Endothelial cell of umbilical vein (primary cell): ENCODE data around the gene OR52N4. TPM values are rescaled to one million over a fixed set of nuclear protein-coding genes. Genes with fewer than 3 reads are reported as not detected.

Source experiments
- BruUV-seq: library from RNA; stranded (reverse); fragments of 400-500 nt; replicated peaks from 2 replicates; lab custom pipeline; 2021; lab: Mats Ljungman, UMichigan
- CTCF ChIA-PET: fragments of 300-600, 350-600 bp; sonication (Branson Sonifier 250); formaldehyde crosslinking; loops from one replicate; lab custom pipeline; 2021; ENCODE audit warnings: antibody characterized with exemption, inconsistent platforms; lab: Charles Lee
- POLR2A ChIA-PET: fragments of 300-600, 350-600 bp; sonication (Branson Sonifier 250); formaldehyde crosslinking; loops from one replicate; lab custom pipeline; 2021; ENCODE audit warnings: antibody characterized with exemption, inconsistent platforms; lab: Charles Lee
- DNase-seq: peaks from one replicate; pipeline ENCODE4 v3.0.0-alpha.2; 2011; ENCODE audit warnings: low read depth, low spot score
- FAIRE-seq: peaks from 2 replicates; lab custom pipeline; 2011; peaks lifted over from hg19 to GRCh38; lab: Jason Lieb, UNC
- H2AFZ ChIP-seq: 2 replicates; pipeline ENCODE4 v1.6.0; 2012; ENCODE audit warnings: low read depth, low read length, control low read depth, inconsistent platforms
- H3K27ac ChIP-seq: 2 replicates; pipeline ENCODE4 v1.5.1; 2011; ENCODE audit warnings: low read depth, mild to moderate bottlenecking, control low read depth, low read length, moderate library complexity; ENCODE audit not compliant: insufficient read depth
- H3K27me3 ChIP-seq, 2 experiments: 2 replicates each; pipeline versions ENCODE4 v1.6.0 to v1.6.1; 2011; ENCODE audit warnings: low read length in 2 of 2, mixed read lengths in 1 of 2; ENCODE audit not compliant: control insufficient read depth in 2 of 2, insufficient read depth in 2 of 2
- H3K36me3 ChIP-seq, 2 experiments: 2 replicates in 1 of 2; 3 replicates in 1 of 2; pipeline ENCODE4 v1.5.1; 2011; ENCODE audit warnings: low read length in 2 of 2, mild to moderate bottlenecking in 1 of 2, moderate library complexity in 1 of 2; ENCODE audit not compliant: control insufficient read depth in 2 of 2, insufficient read depth in 2 of 2; ENCODE audit errors: extremely low read depth in 1 of 2
- H3K4me1 ChIP-seq: 3 replicates; pipeline ENCODE4 v1.5.1; 2011; ENCODE audit warnings: mild to moderate bottlenecking, low read length; ENCODE audit not compliant: control insufficient read depth, insufficient read depth; ENCODE audit errors: extremely low read depth
- H3K4me2 ChIP-seq: 2 replicates; pipeline ENCODE4 v1.6.1; 2011; ENCODE audit warnings: low read length, control low read depth, mixed read lengths; ENCODE audit not compliant: insufficient read depth
- H3K4me3 ChIP-seq, 3 experiments: fragments of 200-600 bp in 1 of 3; sonication (generic), shearing (Covaris generic) in 1 of 3; replicated peaks in 1 of 3; 2 replicates each; pipeline ENCODE4 v1.5.1; 2011 to 2016; ENCODE audit warnings: control low read depth in 3 of 3, low read length in 3 of 3, mild to moderate bottlenecking in 2 of 3, inconsistent platforms in 1 of 3, low read depth in 1 of 3, moderate library complexity in 1 of 3; ENCODE audit not compliant: insufficient read depth in 1 of 3
- H3K79me2 ChIP-seq: 2 replicates; pipeline ENCODE4 v1.6.0; 2012; ENCODE audit warnings: low read length, inconsistent platforms; ENCODE audit not compliant: control insufficient read depth, insufficient read depth
- H3K9ac ChIP-seq: replicated peaks from 2 replicates; pipeline ENCODE3; 2011; ENCODE audit warnings: low read length, control low read depth; ENCODE audit not compliant: insufficient read depth; ENCODE audit errors: extremely low read depth
- H3K9me1 ChIP-seq: replicated peaks from 3 replicates; pipeline ENCODE4 v1.6.0; 2011; ENCODE audit warnings: mild to moderate bottlenecking, low read length; ENCODE audit not compliant: control insufficient read depth, insufficient read depth; ENCODE audit errors: extremely low read depth
- H3K9me3 ChIP-seq: replicated peaks from 2 replicates; pipeline ENCODE4 v1.5.1; 2012; ENCODE audit warnings: low read length, inconsistent platforms; ENCODE audit not compliant: control insufficient read depth, insufficient read depth
- H4K20me1 ChIP-seq: replicated peaks from 2 replicates; pipeline ENCODE3; 2011; ENCODE audit warnings: mild to moderate bottlenecking, low read length; ENCODE audit not compliant: control insufficient read depth, insufficient read depth; ENCODE audit errors: extremely low read depth
- CTCF ChIP-seq, 2 donors: IDR thresholded peaks; 1 replicate in 1 of 2; 2 replicates in 1 of 2; pipeline ENCODE4 v1.5.1; 2011; ENCODE audit warnings: low read length in 2 of 2, mild to moderate bottlenecking in 2 of 2, moderate library complexity in 2 of 2, control low read depth in 1 of 2, inconsistent platforms in 1 of 2, low read depth in 1 of 2; ENCODE audit not compliant: insufficient read depth in 1 of 2; ENCODE audit errors: extremely low read depth in 1 of 2
- EZH2 ChIP-seq: IDR thresholded peaks from 2 replicates; pipeline ENCODE4 v1.6.1; 2012; ENCODE audit warnings: borderline replicate concordance, low read depth, mild to moderate bottlenecking, moderate library complexity, low read length, inconsistent platforms; ENCODE audit not compliant: severe bottlenecking
- GATA2 ChIP-seq: IDR thresholded peaks from 2 replicates; pipeline ENCODE4 v1.7.0; 2011; ENCODE audit warnings: low read depth, mild to moderate bottlenecking, moderate library complexity, mixed read lengths, low read length; ENCODE audit not compliant: insufficient read length, insufficient read depth
- JUN ChIP-seq: IDR thresholded peaks from 2 replicates; pipeline ENCODE4 v1.6.1; 2011; ENCODE audit warnings: borderline replicate concordance, low read depth; ENCODE audit not compliant: insufficient read length, insufficient read depth
- POLR2A ChIP-seq: IDR thresholded peaks from 2 replicates; pipeline ENCODE4 v1.6.1; 2012; ENCODE audit warnings: low read depth, mild to moderate bottlenecking, control low read depth, low read length
- POLR2AphosphoS5 ChIP-seq: IDR thresholded peaks from 2 replicates; pipeline ENCODE4 v1.6.1; 2012; ENCODE audit warnings: low read depth, mild to moderate bottlenecking, control low read depth, low read length, moderate library complexity; ENCODE audit not compliant: insufficient read depth
- dilution Hi-C: fragments of 300-500 bp; cut with MboI; formaldehyde crosslinking; loops from one replicate; pipeline ENCODE4 v1.15.0; 2019; ENCODE audit warnings: low sequenced_read_pairs; ENCODE audit not compliant: extremely low pct_ligation_motif_present
- intact Hi-C: fragments of 100-400 bp; cut with micrococcal nuclease; formaldehyde crosslinking; loops from one replicate; pipeline ENCODE4 v1.10.0; 2022
- polyA plus RNA-seq, 4 experiments: library from polyadenylated mRNA; depleted of rRNA in 3 of 4; stranded (reverse) in 3 of 4; unstranded in 1 of 4; fragments of >200 nt; gene quantifications; 2 replicates each; pipeline versions ENCODE4 v1.2.1 to v1.2.3, GENCODE V29; 2011 to 2012; ENCODE audit warnings: missing spikeins in 1 of 4
- total RNA-seq: library from RNA; stranded (reverse); gene quantifications from 2 replicates; pipeline ENCODE4 v1.2.3, GENCODE V29; 2021
- TF ChIP-seq, protein P1 (sequence below): IDR thresholded peaks from 2 replicates; pipeline ENCODE4 v1.6.1; 2011; ENCODE audit not compliant: insufficient read depth, insufficient read length

OR52N4 gene
- total and polyA plus RNA-seq, 2 donors (not counting 3 experiments of a cell fraction or from before 2014, with no cell fraction given) = 0.10 TPM; not detected in 1

DNA sequence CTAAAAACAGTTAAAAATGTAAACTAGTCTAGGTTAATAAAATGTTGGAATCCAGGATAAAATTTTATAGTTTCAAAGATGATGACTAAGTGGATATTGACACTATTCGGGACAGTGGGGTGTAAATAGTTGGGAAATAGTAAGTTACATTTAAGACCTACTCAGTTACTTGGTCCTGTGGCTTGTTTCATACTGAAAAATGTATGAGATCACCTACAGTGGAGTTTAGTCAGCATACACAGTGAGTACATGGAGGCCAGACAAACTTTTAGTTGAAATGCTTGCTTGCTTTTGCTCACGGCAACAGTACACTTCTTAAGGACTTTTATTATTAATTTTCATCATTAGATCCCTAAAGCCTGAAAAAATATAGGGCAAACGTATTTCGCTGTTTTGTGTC is 48.4 kb upstream of the OR52N4 start:
- TF ChIP-seq GATA2 = no peak
- no peak for TF ChIP-seq POLR2AphosphoS5
- TF ChIP-seq CTCF (IDR thresholded peaks at IDR 0.05; ENCODE audit: extremely low read depth in 1 of 2, insufficient read depth in 1 of 2, low read depth in 1 of 2, low read length in 2 of 2) = no peak
- intact Hi-C loops = no loop called here
- Histone ChIP-seq H3K9me3 (no peaks in the 10 kb centered on the region), H3K9ac (no peak overlapping the region), H4K20me1 (no peaks in the 10 kb centered on the region), H3K36me3 (peaks cover 0 to 8% of the 10 kb centered on the region in 2 experiments), H3K27me3 (no peaks in the 10 kb centered on the region), H3K4me2 (no peak overlapping the region), H3K79me2 (no peaks in the 10 kb centered on the region), H3K4me1 (no peaks in the 10 kb centered on the region), H2AFZ (no peak overlapping the region), H3K4me3 (no peak overlapping the region), H3K27ac (no peak overlapping the region), H3K9me1 (no peaks in the 10 kb centered on the region)
- FAIRE-seq (no peak), DNase-seq (no peak)
- no TSS peak for BruUV-seq
- POLR2A ChIA-PET = no interaction called here
- dilution Hi-C loops = no loop called here
- CTCF ChIA-PET = interaction anchor here (1.5 kb wide), 1 partner anchor 20 kb away, joined by 3 read pairs; no protein-coding TSS in a partner anchor

DNA sequence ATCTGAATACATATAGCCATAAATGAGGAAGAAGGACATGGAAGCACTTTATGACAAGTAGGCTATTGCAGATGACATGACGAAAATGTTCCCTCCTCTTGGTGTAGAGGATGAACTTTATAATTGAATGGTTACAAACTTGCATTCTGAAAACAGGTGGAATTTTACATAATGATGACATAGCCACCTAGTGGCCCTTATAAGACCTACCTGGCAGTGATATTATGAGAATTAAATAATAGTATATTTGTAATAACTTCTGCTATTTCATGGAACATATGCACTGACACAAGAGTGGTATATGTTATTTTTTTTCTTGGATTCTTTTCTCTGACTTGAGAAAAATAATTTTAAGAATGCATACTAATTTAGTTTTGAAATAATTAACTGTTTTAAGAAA is 41.5 kb upstream of the OR52N4 start:
- H3K9ac ChIP-seq = no peak overlapping the region
- no peak overlapping the region for H2AFZ ChIP-seq
- CTCF ChIA-PET = interaction anchor here (1.0 to 3.3 kb wide), 5 partner anchors 9 to 236 kb away, joined by 3 to 12 read pairs (median 8); partner anchors contain the start of gene TRIM5
- no peaks in the 10 kb centered on the region for H3K27me3 ChIP-seq
- H3K79me2 ChIP-seq = no peaks in the 10 kb centered on the region
- H3K9me3 ChIP-seq = no peaks in the 10 kb centered on the region
- no peaks in the 10 kb centered on the region for H4K20me1 ChIP-seq
- dilution Hi-C loops = no loop called here
- no peak for TF ChIP-seq JUN
- TF ChIP-seq, protein P1, sequence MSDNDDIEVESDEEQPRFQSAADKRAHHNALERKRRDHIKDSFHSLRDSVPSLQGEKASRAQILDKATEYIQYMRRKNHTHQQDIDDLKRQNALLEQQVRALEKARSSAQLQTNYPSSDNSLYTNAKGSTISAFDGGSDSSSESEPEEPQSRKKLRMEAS = no peak
- TF ChIP-seq EZH2 = no peak
- peak; percentile 23 to 27 for TF ChIP-seq CTCF (IDR thresholded peaks at IDR 0.05; ENCODE audit: extremely low read depth in 1 of 2, insufficient read depth in 1 of 2, low read depth in 1 of 2, low read length in 2 of 2)
- no peak for TF ChIP-seq POLR2A
- TF ChIP-seq POLR2AphosphoS5 = no peak
- POLR2A ChIA-PET = no interaction called here
- H3K36me3 ChIP-seq = peaks cover 0 to 6% of the 10 kb centered on the region in 2 experiments
- no peaks in the 10 kb centered on the region for H3K4me1 ChIP-seq
- no peak overlapping the region for H3K27ac ChIP-seq
- DNase-seq = peak; percentile 28
- intact Hi-C loops = loop anchor here (1.0 kb wide), 3 partner anchors 28 to 236 kb away; no protein-coding TSS in a partner anchor
- BruUV-seq = no TSS peak
- no peaks in the 10 kb centered on the region for H3K9me1 ChIP-seq
- no peak for FAIRE-seq
- H3K4me3 ChIP-seq = no peak overlapping the region
- no peak overlapping the region for H3K4me2 ChIP-seq
